BLaER1 (cell line): ENCODE results near the gene LSP1.

Experiments used
- H3K27ac ChIP-seq: shearing (Covaris generic); formaldehyde crosslinking; 2 replicates; pipeline ENCODE4 v1.8.1; 2022
- H3K27me3 ChIP-seq: shearing (Covaris generic); formaldehyde crosslinking; 2 replicates; pipeline ENCODE4 v1.8.1; 2022
- H3K36me3 ChIP-seq: shearing (Covaris generic); formaldehyde crosslinking; 2 replicates; pipeline ENCODE4 v1.8.1; 2022
- H3K4me1 ChIP-seq: shearing (Covaris generic); formaldehyde crosslinking; 2 replicates; pipeline ENCODE4 v1.8.1; 2022
- H3K4me2 ChIP-seq: shearing (Covaris generic); formaldehyde crosslinking; 2 replicates; pipeline ENCODE4 v1.8.1; 2022
- H3K4me3 ChIP-seq: shearing (Covaris generic); formaldehyde crosslinking; 2 replicates; pipeline ENCODE4 v1.8.1; 2022
- H3K9ac ChIP-seq: shearing (Covaris generic); formaldehyde crosslinking; 2 replicates; pipeline ENCODE4 v1.8.1; 2022
- H3K9me3 ChIP-seq: shearing (Covaris generic); formaldehyde crosslinking; 2 replicates; pipeline ENCODE4 v1.8.1; 2022
- H4K20me1 ChIP-seq: shearing (Covaris generic); formaldehyde crosslinking; 2 replicates; pipeline ENCODE4 v1.8.1; 2022
- Cebpa-rat ChIP-seq: shearing (Covaris generic); IDR thresholded peaks from 2 replicates; pipeline ENCODE4 v1.8.1; 2022

LSP1 gene

DNA sequence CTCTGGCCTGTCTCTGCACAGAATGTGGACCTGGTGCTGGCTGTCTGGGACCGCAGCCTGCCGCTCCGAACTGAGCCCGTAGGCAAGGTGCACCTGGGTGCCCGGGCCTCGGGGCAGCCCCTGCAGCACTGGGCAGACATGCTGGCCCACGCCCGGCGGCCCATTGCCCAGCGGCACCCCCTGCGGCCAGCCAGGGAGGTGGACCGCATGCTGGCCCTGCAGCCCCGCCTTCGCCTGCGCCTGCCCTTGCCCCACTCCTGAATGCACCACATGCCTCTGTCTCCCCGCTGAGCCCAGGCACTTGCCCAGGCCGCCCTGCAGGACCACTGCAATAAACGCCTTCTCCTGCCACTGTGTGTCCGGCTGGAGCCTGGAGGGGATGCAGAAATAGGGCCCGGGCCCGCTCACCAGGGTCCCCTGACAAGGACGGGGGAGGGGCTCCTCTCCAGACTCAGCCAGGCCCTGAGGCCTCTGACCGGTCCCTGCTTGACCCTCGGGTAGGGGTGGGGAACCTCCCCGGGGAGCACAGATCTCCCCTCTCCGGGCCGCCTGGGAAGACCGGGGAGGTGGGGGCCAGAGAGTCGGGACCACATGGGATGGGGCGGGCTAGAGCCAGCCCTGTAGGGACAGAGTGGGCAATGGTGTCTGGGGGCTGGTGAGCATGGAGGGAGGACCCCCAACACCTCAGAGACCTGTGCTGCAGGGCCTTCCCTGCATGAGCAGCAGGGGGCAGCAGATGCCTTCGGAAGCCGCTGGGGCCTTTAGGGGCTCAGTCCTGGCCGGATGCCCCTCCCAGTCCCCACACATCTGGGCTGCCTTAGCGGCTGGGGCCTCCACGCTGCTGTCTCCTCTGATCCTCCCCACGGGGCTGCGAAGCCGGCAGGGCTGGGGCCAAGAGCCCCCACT is 15.5 kb upstream of the LSP1 start:
- Histone ChIP-seq H4K20me1 (0 out of 2 replicates have a peak, but pooled peaks cover 7% of the 10 kb centered on the region), H3K4me1 (peaks cover 62% of the 10 kb centered on the region), H3K36me3 (no peaks in the 10 kb centered on the region), H3K4me3 (no peak overlapping the region), H3K9ac (no peak overlapping the region), H3K27ac (peak overlapping the region; percentile 70; the same call in 1 of the 2 replicates), H3K9me3 (no peaks in the 10 kb centered on the region), H3K4me2 (peak overlapping the region; percentile 83), H3K27me3 (no peaks in the 10 kb centered on the region)
- TF ChIP-seq Cebpa-rat = no peak

DNA sequence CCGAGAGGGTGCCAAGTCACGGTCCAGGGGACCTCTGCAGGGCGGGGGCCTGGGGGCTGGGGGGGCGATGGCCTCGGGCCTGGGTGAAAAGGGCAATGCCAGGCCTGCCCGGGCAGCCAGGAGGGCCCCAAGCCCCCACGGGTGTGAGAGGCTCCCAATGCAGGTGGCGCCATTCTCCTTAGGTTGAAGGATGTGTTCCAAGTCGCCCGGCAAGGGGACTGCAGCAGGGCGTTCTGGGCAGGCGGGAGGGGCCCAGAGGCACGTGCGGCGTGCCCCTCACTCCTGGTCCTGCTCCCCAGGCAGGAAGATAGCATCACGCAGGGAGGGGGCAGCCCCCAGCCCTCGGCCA is 14.8 kb upstream of the LSP1 start:
- Histone ChIP-seq H3K9ac (0 out of 2 replicates have a peak overlapping the region, but pooled peaks have one; percentile 36), H3K4me2 (peak overlapping the region; percentile 83), H4K20me1 (peaks cover 11% of the 10 kb centered on the region; the same call in 1 of the 2 replicates), H3K27me3 (no peaks in the 10 kb centered on the region), H3K4me1 (peaks cover 62% of the 10 kb centered on the region), H3K36me3 (no peaks in the 10 kb centered on the region), H3K9me3 (no peaks in the 10 kb centered on the region), H3K27ac (peak overlapping the region; percentile 70), H3K4me3 (no peak overlapping the region)
- no peak for TF ChIP-seq Cebpa-rat

DNA sequence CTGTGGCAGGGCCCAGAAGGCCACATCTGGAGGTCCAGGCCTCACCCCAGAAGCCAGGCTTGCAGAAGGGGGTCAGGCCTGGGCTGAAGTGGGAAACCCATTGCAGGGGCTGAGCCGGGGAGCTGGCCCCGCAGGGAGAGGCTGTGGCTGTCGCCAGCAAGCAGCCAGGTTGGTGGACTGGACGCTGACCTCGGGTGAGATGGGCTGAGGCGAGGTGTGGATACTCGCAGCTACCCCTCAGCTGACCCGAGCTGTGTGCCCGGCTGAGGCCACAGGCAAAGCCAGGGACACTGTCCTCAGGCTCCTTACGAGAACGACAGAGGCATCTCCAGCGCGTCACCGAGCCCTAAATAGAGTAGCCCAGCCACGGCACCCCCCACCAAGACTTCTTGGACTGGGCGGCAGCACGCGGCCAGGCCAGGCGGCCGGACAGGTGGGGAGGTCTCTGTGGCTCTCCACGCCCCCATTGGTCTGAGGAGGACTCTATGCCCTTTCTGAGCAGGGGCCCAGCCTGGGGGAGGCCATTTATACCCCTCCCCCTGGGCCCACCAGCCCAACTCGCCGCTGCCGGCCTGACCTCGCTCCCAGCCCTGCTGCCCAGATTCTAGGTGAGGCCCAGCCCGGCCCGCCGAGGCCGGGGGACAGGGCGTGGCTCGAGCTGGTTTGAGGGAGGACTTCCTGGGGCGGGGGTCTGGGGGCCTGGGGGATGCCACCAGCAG is 14.3 kb upstream of the LSP1 start, which contains the start of gene TNNI2:
TNNI2 (plus strand) TSS at position 556 of the 719 bp plus-strand sequence. CDS start 716 bp downstream, outside the sequence.
- H3K4me2 ChIP-seq = peak within 1 kb of the TSS; percentile 83
- H3K4me3 ChIP-seq = no peak within 1 kb of the TSS

DNA sequence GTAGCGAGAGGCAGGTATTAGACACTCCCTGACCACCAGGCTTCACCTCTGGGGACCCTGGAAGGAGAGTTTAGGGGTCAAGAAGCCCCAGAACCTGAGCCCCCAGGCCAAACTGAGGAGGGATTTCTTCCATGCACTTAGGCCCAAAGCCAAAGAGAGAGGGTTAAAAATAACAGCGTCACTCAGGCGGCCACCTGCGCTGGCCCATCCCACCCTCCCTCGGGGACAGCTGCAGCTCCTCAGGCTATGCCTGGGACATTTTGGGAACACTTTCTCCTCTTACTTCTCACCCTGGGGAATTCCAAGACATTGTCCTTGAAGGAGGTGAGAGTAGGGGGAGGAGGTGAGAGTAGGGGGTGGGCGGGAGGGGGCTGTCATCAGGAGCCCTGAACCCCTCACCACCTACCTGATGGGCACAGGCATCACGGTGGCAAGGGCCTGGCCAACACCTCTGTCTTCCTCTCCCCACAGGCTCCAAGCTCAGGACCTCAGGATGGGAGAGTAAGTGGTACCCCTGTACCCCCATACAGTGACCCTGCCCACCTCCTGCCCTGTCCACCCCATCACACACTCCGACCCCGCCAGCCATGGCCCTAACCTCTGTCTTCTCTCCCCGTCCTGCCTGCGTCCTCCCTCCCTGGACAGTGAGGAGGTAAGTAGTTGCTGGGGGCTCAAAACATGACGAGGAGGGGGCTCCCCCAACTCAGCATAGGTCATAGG is 13.5 kb upstream of the LSP1 start:
- H3K4me1 ChIP-seq = peaks cover 74% of the 10 kb centered on the region
- no peaks in the 10 kb centered on the region for H3K36me3 ChIP-seq
- peak overlapping the region; percentile 36; the same call in 1 of the 2 replicates for H3K9ac ChIP-seq
- H3K9me3 ChIP-seq = no peaks in the 10 kb centered on the region
- H3K4me3 ChIP-seq = no peak overlapping the region
- H4K20me1 ChIP-seq = peaks cover 20% of the 10 kb centered on the region; the same call in 1 of the 2 replicates
- H3K4me2 ChIP-seq = peak overlapping the region; percentile 83
- H3K27ac ChIP-seq = peak overlapping the region; percentile 70
- H3K27me3 ChIP-seq = no peaks in the 10 kb centered on the region
- no peak for TF ChIP-seq Cebpa-rat

More for the DNA sequence above, 14.3 kb upstream of the LSP1 start, which contains the start of gene TNNI2:
- Histone ChIP-seq H3K9ac (peak within 1 kb of the TSS; percentile 36), H3K27me3 (no peaks in the 10 kb centered on the region), H3K9me3 (no peaks in the 10 kb centered on the region), H3K27ac (peak within 1 kb of the TSS; percentile 70), H3K4me1 (peaks cover 66% of the 10 kb centered on the region), H3K36me3 (no peaks in the 10 kb centered on the region), H4K20me1 (peaks cover 14% of the 10 kb centered on the region; the same call in 1 of the 2 replicates)
- no peak for TF ChIP-seq Cebpa-rat

DNA sequence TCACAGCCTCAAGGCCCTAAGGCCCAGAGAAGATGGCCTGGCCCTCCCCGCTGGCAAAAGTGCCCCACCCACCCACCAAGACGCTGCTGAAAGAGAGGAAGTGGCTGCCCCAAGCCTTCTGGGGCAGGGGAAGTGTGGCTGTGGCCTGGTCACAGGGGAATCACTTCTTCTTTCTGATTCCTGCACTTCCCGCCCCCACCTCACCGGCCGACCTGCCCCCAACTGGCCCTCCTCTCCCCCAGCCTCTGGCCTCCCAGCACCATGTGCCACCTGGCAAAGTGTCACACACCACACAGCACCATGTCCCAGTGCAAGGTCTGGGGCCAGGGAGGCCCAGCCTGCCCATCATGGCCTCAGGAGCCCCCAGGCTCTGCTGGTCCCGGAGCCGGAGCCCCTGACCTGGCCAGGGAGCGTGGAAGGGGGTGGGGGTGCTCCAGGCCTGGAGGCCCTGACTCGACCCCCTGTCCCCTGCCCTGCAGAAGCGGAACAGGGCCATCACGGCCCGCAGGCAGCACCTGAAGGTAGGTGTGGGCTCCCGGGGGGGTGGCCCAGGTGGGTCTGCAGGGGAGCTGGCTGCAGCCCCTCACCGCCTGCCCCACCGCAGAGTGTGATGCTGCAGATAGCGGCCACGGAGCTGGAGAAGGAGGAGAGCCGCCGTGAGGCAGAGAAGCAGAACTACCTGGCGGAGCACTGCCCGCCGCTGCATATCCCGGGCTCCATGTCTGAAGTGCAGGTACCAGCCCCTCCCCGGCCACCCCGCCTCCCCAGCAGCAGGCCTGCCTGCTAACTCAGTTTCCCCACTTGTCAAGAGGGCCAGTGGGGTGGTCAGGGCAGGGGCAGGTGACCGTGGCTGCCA is 12.7 kb upstream of the LSP1 start:
- Histone ChIP-seq H3K4me2 (peak overlapping the region; percentile 83), H3K27ac (0 out of 2 replicates have a peak overlapping the region, but pooled peaks have one; percentile 59), H3K9me3 (no peaks in the 10 kb centered on the region), H3K4me3 (no peak overlapping the region), H3K9ac (no peak overlapping the region), H4K20me1 (peaks cover 20% of the 10 kb centered on the region; the same call in 1 of the 2 replicates), H3K36me3 (no peaks in the 10 kb centered on the region), H3K4me1 (peaks cover 82% of the 10 kb centered on the region), H3K27me3 (no peaks in the 10 kb centered on the region)
- no peak for TF ChIP-seq Cebpa-rat

DNA sequence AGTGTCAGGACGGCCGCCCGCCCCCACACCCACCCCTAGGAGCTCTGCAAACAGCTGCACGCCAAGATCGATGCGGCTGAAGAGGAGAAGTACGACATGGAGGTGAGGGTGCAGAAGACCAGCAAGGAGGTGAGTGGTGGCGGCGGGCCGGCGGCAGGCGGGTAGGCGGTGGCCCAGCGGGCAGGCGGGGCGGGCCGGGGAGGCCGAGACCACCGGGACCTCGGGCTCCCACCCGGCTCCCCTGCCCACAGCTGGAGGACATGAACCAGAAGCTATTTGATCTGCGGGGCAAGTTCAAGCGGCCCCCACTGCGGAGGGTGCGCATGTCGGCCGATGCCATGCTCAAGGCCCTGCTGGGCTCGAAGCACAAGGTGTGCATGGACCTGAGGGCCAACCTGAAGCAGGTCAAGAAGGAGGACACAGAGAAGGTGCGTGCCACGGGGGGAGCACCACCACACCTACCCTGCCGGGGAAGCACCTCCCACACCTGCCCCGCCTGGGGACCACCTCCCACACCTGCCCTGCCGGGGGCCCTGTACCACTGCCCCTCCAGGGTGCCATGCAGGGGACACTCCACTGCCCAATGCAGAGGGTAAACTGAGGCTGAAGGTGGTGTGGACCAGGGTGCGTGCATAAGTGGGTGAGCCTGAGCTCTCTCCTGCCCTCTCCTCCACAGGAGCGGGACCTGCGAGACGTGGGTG is 12.0 kb upstream of the LSP1 start:
- Histone ChIP-seq H3K9me3 (no peaks in the 10 kb centered on the region), H3K36me3 (no peaks in the 10 kb centered on the region), H3K27ac (no peak overlapping the region), H3K4me1 (peaks cover 90% of the 10 kb centered on the region), H3K9ac (no peak overlapping the region), H4K20me1 (peaks cover 20% of the 10 kb centered on the region; the same call in 1 of the 2 replicates), H3K4me3 (no peak overlapping the region), H3K4me2 (peak overlapping the region; percentile 83), H3K27me3 (no peaks in the 10 kb centered on the region)
- no peak for TF ChIP-seq Cebpa-rat

DNA sequence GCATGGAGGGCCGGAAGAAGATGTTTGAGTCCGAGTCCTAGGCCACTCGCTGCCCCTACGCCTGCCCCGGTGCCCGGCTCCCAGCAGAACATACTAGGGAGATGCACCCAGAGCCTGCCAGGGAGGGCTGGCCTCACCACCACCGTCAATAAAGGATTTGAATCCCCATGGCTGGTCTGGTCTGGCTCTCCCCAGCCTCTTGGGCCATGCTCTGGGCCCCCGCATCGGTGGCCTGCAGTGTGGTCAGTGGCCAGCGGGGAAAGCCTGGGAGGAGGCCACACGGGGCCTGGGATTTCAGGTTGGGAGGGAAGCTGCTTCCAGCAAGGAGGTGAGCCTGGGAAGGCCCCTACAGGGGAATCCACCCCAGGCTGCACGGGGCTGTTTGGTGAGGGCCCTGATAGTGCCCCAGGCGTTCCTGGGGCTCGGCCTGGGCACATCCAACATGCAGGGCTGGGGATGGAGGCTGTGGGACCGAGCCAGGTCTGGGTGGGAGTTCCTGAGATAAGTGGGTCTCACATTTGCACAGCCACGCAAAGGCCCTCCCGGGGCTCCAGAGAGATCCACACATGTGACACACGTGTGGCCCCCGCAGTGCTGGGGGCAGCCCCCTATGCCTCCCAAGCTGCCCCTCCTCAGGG is 11.3 kb upstream of the LSP1 start:
- H4K20me1 ChIP-seq = peaks cover 20% of the 10 kb centered on the region; the same call in 1 of the 2 replicates
- H3K36me3 ChIP-seq = no peaks in the 10 kb centered on the region
- peak overlapping the region; percentile 83 for H3K4me2 ChIP-seq
- 0 out of 2 replicates have a peak overlapping the region, but pooled peaks have one; percentile 0 for H3K9ac ChIP-seq
- no peak for TF ChIP-seq Cebpa-rat
- peaks cover 96% of the 10 kb centered on the region for H3K4me1 ChIP-seq
- H3K4me3 ChIP-seq = no peak overlapping the region
- no peaks in the 10 kb centered on the region for H3K9me3 ChIP-seq
- no peaks in the 10 kb centered on the region for H3K27me3 ChIP-seq
- H3K27ac ChIP-seq = no peak overlapping the region
